Endothelial cell of umbilical vein (primary cell): ENCODE measurements around the gene COL20A1. TPM values are rescaled to one million over a fixed set of nuclear protein-coding genes. Genes with fewer than 3 reads are reported as not detected.

Source experiments
- BruUV-seq: library from RNA; stranded (reverse); fragments of 400-500 nt; replicated peaks from 2 replicates; lab custom pipeline; 2021; lab: Mats Ljungman, UMichigan
- CTCF ChIA-PET: fragments of 300-600, 350-600 bp; sonication (Branson Sonifier 250); formaldehyde crosslinking; loops from one replicate; lab custom pipeline; 2021; ENCODE audit warnings: antibody characterized with exemption, inconsistent platforms; lab: Charles Lee
- POLR2A ChIA-PET: fragments of 300-600, 350-600 bp; sonication (Branson Sonifier 250); formaldehyde crosslinking; loops from one replicate; lab custom pipeline; 2021; ENCODE audit warnings: antibody characterized with exemption, inconsistent platforms; lab: Charles Lee
- DNase-seq: peaks from one replicate; pipeline ENCODE4 v3.0.0-alpha.2; 2011; ENCODE audit warnings: low read depth, low spot score
- FAIRE-seq: peaks from 2 replicates; lab custom pipeline; 2011; peaks lifted over from hg19 to GRCh38; lab: Jason Lieb, UNC
- H2AFZ ChIP-seq: 2 replicates; pipeline ENCODE4 v1.6.0; 2012; ENCODE audit warnings: low read depth, low read length, control low read depth, inconsistent platforms
- H3K27ac ChIP-seq: 2 replicates; pipeline ENCODE4 v1.5.1; 2011; ENCODE audit warnings: low read depth, mild to moderate bottlenecking, control low read depth, low read length, moderate library complexity; ENCODE audit not compliant: insufficient read depth
- H3K27me3 ChIP-seq, 2 experiments: 2 replicates each; pipeline versions ENCODE4 v1.6.0 to v1.6.1; 2011; ENCODE audit warnings: low read length in 2 of 2, mixed read lengths in 1 of 2; ENCODE audit not compliant: control insufficient read depth in 2 of 2, insufficient read depth in 2 of 2
- H3K36me3 ChIP-seq, 2 experiments: 2 replicates in 1 of 2; 3 replicates in 1 of 2; pipeline ENCODE4 v1.5.1; 2011; ENCODE audit warnings: low read length in 2 of 2, mild to moderate bottlenecking in 1 of 2, moderate library complexity in 1 of 2; ENCODE audit not compliant: control insufficient read depth in 2 of 2, insufficient read depth in 2 of 2; ENCODE audit errors: extremely low read depth in 1 of 2
- H3K4me1 ChIP-seq: 3 replicates; pipeline ENCODE4 v1.5.1; 2011; ENCODE audit warnings: mild to moderate bottlenecking, low read length; ENCODE audit not compliant: control insufficient read depth, insufficient read depth; ENCODE audit errors: extremely low read depth
- H3K4me2 ChIP-seq: 2 replicates; pipeline ENCODE4 v1.6.1; 2011; ENCODE audit warnings: low read length, control low read depth, mixed read lengths; ENCODE audit not compliant: insufficient read depth
- H3K4me3 ChIP-seq, 3 experiments: fragments of 200-600 bp in 1 of 3; sonication (generic), shearing (Covaris generic) in 1 of 3; replicated peaks in 1 of 3; 2 replicates each; pipeline ENCODE4 v1.5.1; 2011 to 2016; ENCODE audit warnings: control low read depth in 3 of 3, low read length in 3 of 3, mild to moderate bottlenecking in 2 of 3, inconsistent platforms in 1 of 3, low read depth in 1 of 3, moderate library complexity in 1 of 3; ENCODE audit not compliant: insufficient read depth in 1 of 3
- H3K79me2 ChIP-seq: 2 replicates; pipeline ENCODE4 v1.6.0; 2012; ENCODE audit warnings: low read length, inconsistent platforms; ENCODE audit not compliant: control insufficient read depth, insufficient read depth
- H3K9ac ChIP-seq: replicated peaks from 2 replicates; pipeline ENCODE3; 2011; ENCODE audit warnings: low read length, control low read depth; ENCODE audit not compliant: insufficient read depth; ENCODE audit errors: extremely low read depth
- H3K9me1 ChIP-seq: replicated peaks from 3 replicates; pipeline ENCODE4 v1.6.0; 2011; ENCODE audit warnings: mild to moderate bottlenecking, low read length; ENCODE audit not compliant: control insufficient read depth, insufficient read depth; ENCODE audit errors: extremely low read depth
- H3K9me3 ChIP-seq: replicated peaks from 2 replicates; pipeline ENCODE4 v1.5.1; 2012; ENCODE audit warnings: low read length, inconsistent platforms; ENCODE audit not compliant: control insufficient read depth, insufficient read depth
- H4K20me1 ChIP-seq: replicated peaks from 2 replicates; pipeline ENCODE3; 2011; ENCODE audit warnings: mild to moderate bottlenecking, low read length; ENCODE audit not compliant: control insufficient read depth, insufficient read depth; ENCODE audit errors: extremely low read depth
- EZH2 ChIP-seq: IDR thresholded peaks from 2 replicates; pipeline ENCODE4 v1.6.1; 2012; ENCODE audit warnings: borderline replicate concordance, low read depth, mild to moderate bottlenecking, moderate library complexity, low read length, inconsistent platforms; ENCODE audit not compliant: severe bottlenecking
- FOS ChIP-seq: IDR thresholded peaks from 2 replicates; pipeline ENCODE4 v1.6.1; 2011; ENCODE audit warnings: mild to moderate bottlenecking, low read length, moderate library complexity, borderline replicate concordance; ENCODE audit not compliant: insufficient read depth
- GATA2 ChIP-seq: IDR thresholded peaks from 2 replicates; pipeline ENCODE4 v1.7.0; 2011; ENCODE audit warnings: low read depth, mild to moderate bottlenecking, moderate library complexity, mixed read lengths, low read length; ENCODE audit not compliant: insufficient read length, insufficient read depth
- JUN ChIP-seq: IDR thresholded peaks from 2 replicates; pipeline ENCODE4 v1.6.1; 2011; ENCODE audit warnings: borderline replicate concordance, low read depth; ENCODE audit not compliant: insufficient read length, insufficient read depth
- MYC ChIP-seq: IDR thresholded peaks from one replicate; pipeline ENCODE4 v1.6.1; 2011; ENCODE audit warnings: mild to moderate bottlenecking, low read depth, low read length
- POLR2A ChIP-seq: IDR thresholded peaks from 2 replicates; pipeline ENCODE4 v1.6.1; 2012; ENCODE audit warnings: low read depth, mild to moderate bottlenecking, control low read depth, low read length
- POLR2AphosphoS5 ChIP-seq: IDR thresholded peaks from 2 replicates; pipeline ENCODE4 v1.6.1; 2012; ENCODE audit warnings: low read depth, mild to moderate bottlenecking, control low read depth, low read length, moderate library complexity; ENCODE audit not compliant: insufficient read depth
- dilution Hi-C: fragments of 300-500 bp; cut with MboI; formaldehyde crosslinking; loops from one replicate; pipeline ENCODE4 v1.15.0; 2019; ENCODE audit warnings: low sequenced_read_pairs; ENCODE audit not compliant: extremely low pct_ligation_motif_present
- intact Hi-C: fragments of 100-400 bp; cut with micrococcal nuclease; formaldehyde crosslinking; loops from one replicate; pipeline ENCODE4 v1.10.0; 2022
- polyA plus RNA-seq, 4 experiments: library from polyadenylated mRNA; depleted of rRNA in 3 of 4; stranded (reverse) in 3 of 4; unstranded in 1 of 4; fragments of >200 nt; gene quantifications; 2 replicates each; pipeline versions ENCODE4 v1.2.1 to v1.2.3, GENCODE V29; 2011 to 2012; ENCODE audit warnings: missing spikeins in 1 of 4
- total RNA-seq: library from RNA; stranded (reverse); gene quantifications from 2 replicates; pipeline ENCODE4 v1.2.3, GENCODE V29; 2021
- TF ChIP-seq, protein P1 (sequence below), 2 donors: IDR thresholded peaks; 1 replicate in 1 of 2; 2 replicates in 1 of 2; pipeline ENCODE4 v1.5.1; 2011; ENCODE audit warnings: low read length in 2 of 2, mild to moderate bottlenecking in 2 of 2, moderate library complexity in 2 of 2, control low read depth in 1 of 2, inconsistent platforms in 1 of 2, low read depth in 1 of 2; ENCODE audit not compliant: insufficient read depth in 1 of 2; ENCODE audit errors: extremely low read depth in 1 of 2
- TF ChIP-seq, protein P2 (sequence below): IDR thresholded peaks from 2 replicates; pipeline ENCODE4 v1.6.1; 2011; ENCODE audit not compliant: insufficient read depth, insufficient read length

The COL20A1 gene
- total and polyA plus RNA-seq, 2 donors (not counting 3 experiments of a cell fraction or from before 2014, with no cell fraction given) = not detected

DNA sequence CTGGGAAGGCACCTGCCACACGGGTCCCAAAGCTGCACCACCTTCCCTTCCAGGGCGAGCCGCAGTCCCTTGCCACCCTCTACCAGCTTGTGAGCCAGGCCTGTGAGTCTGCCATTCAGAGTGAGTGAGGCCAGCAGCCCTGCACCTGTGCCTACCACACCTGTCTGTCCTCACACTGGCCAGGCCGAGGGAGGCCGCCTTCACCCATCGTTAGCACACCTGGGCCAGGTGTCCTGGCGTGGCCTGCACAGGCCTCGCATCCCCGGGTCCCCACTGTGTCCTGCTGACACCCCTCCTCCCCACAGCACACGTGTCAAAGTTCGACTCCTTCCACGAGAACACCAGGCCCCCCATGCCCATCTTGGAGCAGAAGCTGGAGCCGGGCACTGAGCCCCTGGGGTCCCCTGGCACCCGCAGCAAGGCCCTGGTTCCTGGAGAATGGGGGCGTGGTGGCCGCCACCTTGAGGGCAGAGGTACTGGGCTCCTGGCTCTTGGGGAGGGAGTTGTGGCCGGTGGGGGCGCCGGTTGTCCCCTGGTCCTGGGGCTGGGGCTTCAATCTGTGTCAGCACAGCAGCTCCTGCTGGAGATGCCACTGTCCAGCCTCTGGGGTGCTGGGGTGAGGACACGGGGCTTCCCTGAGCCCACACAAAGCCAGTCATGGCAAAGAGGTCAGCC is 35.2 kb downstream of the COL20A1 start:
- POLR2A ChIA-PET = no interaction called here
- H3K36me3 ChIP-seq = no peaks in the 10 kb centered on the region
- no peak for FAIRE-seq

More for the DNA sequence above, 35.2 kb downstream of the COL20A1 start:
- H3K9me1 ChIP-seq = no peaks in the 10 kb centered on the region
- TF ChIP-seq JUN (no peak), POLR2A (no peak), MYC (no peak), POLR2AphosphoS5 (no peak), GATA2 (no peak), FOS (no peak), EZH2 (no peak)
- TF ChIP-seq, protein P1, sequence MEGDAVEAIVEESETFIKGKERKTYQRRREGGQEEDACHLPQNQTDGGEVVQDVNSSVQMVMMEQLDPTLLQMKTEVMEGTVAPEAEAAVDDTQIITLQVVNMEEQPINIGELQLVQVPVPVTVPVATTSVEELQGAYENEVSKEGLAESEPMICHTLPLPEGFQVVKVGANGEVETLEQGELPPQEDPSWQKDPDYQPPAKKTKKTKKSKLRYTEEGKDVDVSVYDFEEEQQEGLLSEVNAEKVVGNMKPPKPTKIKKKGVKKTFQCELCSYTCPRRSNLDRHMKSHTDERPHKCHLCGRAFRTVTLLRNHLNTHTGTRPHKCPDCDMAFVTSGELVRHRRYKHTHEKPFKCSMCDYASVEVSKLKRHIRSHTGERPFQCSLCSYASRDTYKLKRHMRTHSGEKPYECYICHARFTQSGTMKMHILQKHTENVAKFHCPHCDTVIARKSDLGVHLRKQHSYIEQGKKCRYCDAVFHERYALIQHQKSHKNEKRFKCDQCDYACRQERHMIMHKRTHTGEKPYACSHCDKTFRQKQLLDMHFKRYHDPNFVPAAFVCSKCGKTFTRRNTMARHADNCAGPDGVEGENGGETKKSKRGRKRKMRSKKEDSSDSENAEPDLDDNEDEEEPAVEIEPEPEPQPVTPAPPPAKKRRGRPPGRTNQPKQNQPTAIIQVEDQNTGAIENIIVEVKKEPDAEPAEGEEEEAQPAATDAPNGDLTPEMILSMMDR (IDR thresholded peaks at IDR 0.05; ENCODE audit: extremely low read depth in 1 of 2, insufficient read depth in 1 of 2, low read depth in 1 of 2, low read length in 2 of 2) = no peak
- TF ChIP-seq, protein P2, sequence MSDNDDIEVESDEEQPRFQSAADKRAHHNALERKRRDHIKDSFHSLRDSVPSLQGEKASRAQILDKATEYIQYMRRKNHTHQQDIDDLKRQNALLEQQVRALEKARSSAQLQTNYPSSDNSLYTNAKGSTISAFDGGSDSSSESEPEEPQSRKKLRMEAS = no peak
- H2AFZ ChIP-seq = no peak overlapping the region
- CTCF ChIA-PET = interaction anchor here (1.0 to 1.7 kb wide), 4 partner anchors 19 to 54 kb away, joined by 3 to 6 read pairs (median 4); no protein-coding TSS in a partner anchor
- no TSS peak for BruUV-seq
- dilution Hi-C loops (no loop called here), intact Hi-C loops (no loop called here)
- H3K9me3 ChIP-seq = no peaks in the 10 kb centered on the region
- no peaks in the 10 kb centered on the region for H3K79me2 ChIP-seq
- no peaks in the 10 kb centered on the region for H3K4me1 ChIP-seq
- no peak overlapping the region for H3K9ac ChIP-seq
- DNase-seq = no peak
- no peak overlapping the region for H3K4me3 ChIP-seq
- H3K27ac ChIP-seq = no peak overlapping the region
- peaks cover 0 to 4% of the 10 kb centered on the region in 2 experiments for H3K27me3 ChIP-seq
- no peaks in the 10 kb centered on the region for H4K20me1 ChIP-seq
- H3K4me2 ChIP-seq = no peak overlapping the region
